NT2/D1 (cell line): ENCODE measurements around the gene TBX4.

Experiments
- SUZ12 ChIP-seq: IDR thresholded peaks from 2 replicates; pipeline ENCODE4 v1.6.1; 2011; ENCODE audit not compliant: insufficient read length, insufficient read depth; ENCODE audit errors: extremely low read depth
- YY1 ChIP-seq: IDR thresholded peaks from 2 replicates; pipeline ENCODE4 v1.6.1; 2011; ENCODE audit not compliant: insufficient read length, insufficient read depth
- ZNF274 ChIP-seq: IDR thresholded peaks from 2 replicates; pipeline ENCODE4 v1.6.1; 2011; ENCODE audit warnings: mild to moderate bottlenecking, low read depth, low read length

GRCh38 chr17:61444831-61445230, 7.4 kb upstream of the TBX4 start:
- TF ChIP-seq ZNF274 (no peak), YY1 (no peak), SUZ12 (no peak)
